HEK293 (cell line): ENCODE results near the gene CCDC32.

Experiments
- CTCF ChIA-PET: fragments of 350-600 bp; formaldehyde crosslinking; extraction: SDS; loops from one replicate; lab custom pipeline; 2021; ENCODE audit warnings: antibody characterized with exemption; lab: Yijun Ruan, JAX
- POLR2A ChIA-PET: fragments of 300-600 bp; formaldehyde crosslinking; extraction: SDS; loops from one replicate; lab custom pipeline; 2020; ENCODE audit warnings: antibody characterized with exemption, inconsistent platforms; lab: Yijun Ruan, JAX
- H3K27ac ChIP-seq: fragments of 200-500 bp; sonication (Bioruptor generic); 2 replicates; pipeline ENCODE4 v1.5.1; 2014; ENCODE audit warnings: low read depth, low read length, control low read depth, inconsistent platforms; ENCODE audit errors: extremely low read depth
- H3K36me3 ChIP-seq, 2 experiments: fragments of 200-500 bp in 1 of 2; sonication (Bioruptor generic) in 1 of 2; 1 replicate in 1 of 2; 2 replicates in 1 of 2; pipeline ENCODE4 v1.5.1; 2014 to 2017; ENCODE audit warnings: inconsistent platforms in 2 of 2, low read length in 2 of 2; ENCODE audit not compliant: control insufficient read depth in 2 of 2, insufficient read depth in 1 of 2
- H3K4me1 ChIP-seq: fragments of 200-500 bp; sonication (Bioruptor generic); 2 replicates; pipeline ENCODE4 v1.5.1; 2014; ENCODE audit warnings: mild to moderate bottlenecking, low read length, inconsistent platforms; ENCODE audit not compliant: control insufficient read depth, insufficient read depth
- H3K4me3 ChIP-seq: 2 replicates; pipeline ENCODE4 v1.5.1; 2011; ENCODE audit warnings: low read depth, mild to moderate bottlenecking, control low read depth, low read length, moderate library complexity
- H3K9me3 ChIP-seq: fragments of 200-500 bp; sonication (Bioruptor generic); 2 replicates; pipeline ENCODE4 v1.5.1; 2014; ENCODE audit warnings: low read depth, low read length, inconsistent platforms; ENCODE audit not compliant: control insufficient read depth, insufficient read depth
- HOXA7 ChIP-seq: sonication (generic); formaldehyde crosslinking; IDR thresholded peaks from 2 replicates; pipeline ENCODE4 v1.8.1; 2022; ENCODE audit warnings: missing genetic modification reagents, borderline replicate concordance
- OVOL3 ChIP-seq: fragments of 450-650 bp; formaldehyde crosslinking; IDR thresholded peaks from 2 replicates; pipeline ENCODE4 v1.5.1; 2016; ENCODE audit warnings: missing biosample characterization, missing genetic modification characterization
- SP3 ChIP-seq: fragments of 450-650 bp; formaldehyde crosslinking; IDR thresholded peaks from 2 replicates; pipeline ENCODE4 v1.5.1; 2016; ENCODE audit warnings: missing biosample characterization, missing genetic modification characterization
- TCF7L2 ChIP-seq: IDR thresholded peaks from 2 replicates; pipeline ENCODE4 v1.6.1; 2011; ENCODE audit warnings: low read depth, mild to moderate bottlenecking, inconsistent platforms, low read length, moderate library complexity, borderline replicate concordance
- ZFHX2 ChIP-seq: fragments of 450-650 bp; formaldehyde crosslinking; conservative IDR thresholded peaks from 2 replicates; pipeline ENCODE4 v1.5.1; 2016; ENCODE audit warnings: missing biosample characterization, missing genetic modification characterization
- ZNF112 ChIP-seq: fragments of 450-650 bp; formaldehyde crosslinking; IDR thresholded peaks from 2 replicates; pipeline ENCODE4 v1.5.0; 2017; ENCODE audit warnings: missing biosample characterization, missing genetic modification characterization
- ZNF146 ChIP-seq: fragments of 450-650 bp; formaldehyde crosslinking; IDR thresholded peaks from 2 replicates; pipeline ENCODE4 v1.5.1; 2016; ENCODE audit warnings: missing biosample characterization, missing genetic modification characterization
- ZNF155 ChIP-seq: fragments of 450-650 bp; formaldehyde crosslinking; IDR thresholded peaks from 2 replicates; pipeline ENCODE4 v1.5.1; 2016; ENCODE audit warnings: missing biosample characterization, missing genetic modification characterization
- ZNF274 ChIP-seq, 2 experiments: fragments of 200-500 bp in 1 of 2; fragments of 450-650 bp in 1 of 2; sonication (Bioruptor generic) in 1 of 2; formaldehyde crosslinking in 1 of 2; IDR thresholded peaks; 2 replicates each; pipeline versions ENCODE4 v1.5.1 to v1.6.1; 2014 to 2016; ENCODE audit warnings: borderline replicate concordance in 1 of 2, inconsistent platforms in 1 of 2, low read length in 1 of 2, missing biosample characterization in 1 of 2, missing genetic modification characterization in 1 of 2
- ZNF324 ChIP-seq: fragments of 450-650 bp; formaldehyde crosslinking; IDR thresholded peaks from 2 replicates; pipeline ENCODE4 v1.5.1; 2016; ENCODE audit warnings: missing biosample characterization, missing genetic modification characterization
- ZNF391 ChIP-seq: fragments of 450-650 bp; formaldehyde crosslinking; IDR thresholded peaks from 2 replicates; pipeline ENCODE4 v1.5.1; 2016; ENCODE audit warnings: low read depth, missing biosample characterization, missing genetic modification characterization, borderline replicate concordance
- ZNF416 ChIP-seq: fragments of 450-650 bp; formaldehyde crosslinking; IDR thresholded peaks from 2 replicates; pipeline ENCODE4 v1.5.1; 2016; ENCODE audit warnings: missing biosample characterization, missing genetic modification characterization
- ZNF48 ChIP-seq: fragments of 450-650 bp; formaldehyde crosslinking; IDR thresholded peaks from 2 replicates; pipeline ENCODE4 v1.5.1; 2016; ENCODE audit warnings: missing biosample characterization, missing genetic modification characterization
- ZNF600 ChIP-seq: fragments of 450-650 bp; formaldehyde crosslinking; IDR thresholded peaks from 2 replicates; pipeline ENCODE4 v1.5.1; 2016; ENCODE audit warnings: missing biosample characterization, missing genetic modification characterization
- ZNF660 ChIP-seq: fragments of 450-650 bp; IDR thresholded peaks from 2 replicates; pipeline ENCODE4 v1.5.1; 2018; ENCODE audit warnings: missing biosample characterization, mild to moderate bottlenecking, missing genetic modification characterization
- ZSCAN16 ChIP-seq: fragments of 450-650 bp; formaldehyde crosslinking; IDR thresholded peaks from 2 replicates; pipeline ENCODE4 v1.5.1; 2016; ENCODE audit warnings: missing biosample characterization, missing genetic modification characterization
- TF ChIP-seq, protein P1 (sequence below): fragments of 450-650 bp; formaldehyde crosslinking; IDR thresholded peaks from 2 replicates; pipeline ENCODE4 v1.5.1; 2016; ENCODE audit warnings: missing biosample characterization, missing genetic modification characterization, borderline replicate concordance
- TF ChIP-seq, protein P2 (sequence below): fragments of 450-650 bp; formaldehyde crosslinking; IDR thresholded peaks from 2 replicates; pipeline ENCODE4 v1.5.1; 2016; ENCODE audit warnings: missing biosample characterization, missing genetic modification characterization
- TF ChIP-seq, protein P3 (sequence below): fragments of 450-650 bp; formaldehyde crosslinking; conservative IDR thresholded peaks from 2 replicates; pipeline ENCODE4 v1.5.1; 2016; ENCODE audit warnings: low read depth, missing biosample characterization, missing genetic modification characterization
- TF ChIP-seq, protein P4 (sequence below): fragments of 450-650 bp; formaldehyde crosslinking; conservative IDR thresholded peaks from 2 replicates; pipeline ENCODE4 v1.5.1; 2016; ENCODE audit warnings: low read depth, missing biosample characterization, missing genetic modification characterization
- TF ChIP-seq, protein P5 (sequence below): fragments of 450-650 bp; formaldehyde crosslinking; IDR thresholded peaks from 2 replicates; pipeline ENCODE4 v1.5.1; 2016; ENCODE audit warnings: missing biosample characterization, missing genetic modification characterization

The CCDC32 gene

DNA sequence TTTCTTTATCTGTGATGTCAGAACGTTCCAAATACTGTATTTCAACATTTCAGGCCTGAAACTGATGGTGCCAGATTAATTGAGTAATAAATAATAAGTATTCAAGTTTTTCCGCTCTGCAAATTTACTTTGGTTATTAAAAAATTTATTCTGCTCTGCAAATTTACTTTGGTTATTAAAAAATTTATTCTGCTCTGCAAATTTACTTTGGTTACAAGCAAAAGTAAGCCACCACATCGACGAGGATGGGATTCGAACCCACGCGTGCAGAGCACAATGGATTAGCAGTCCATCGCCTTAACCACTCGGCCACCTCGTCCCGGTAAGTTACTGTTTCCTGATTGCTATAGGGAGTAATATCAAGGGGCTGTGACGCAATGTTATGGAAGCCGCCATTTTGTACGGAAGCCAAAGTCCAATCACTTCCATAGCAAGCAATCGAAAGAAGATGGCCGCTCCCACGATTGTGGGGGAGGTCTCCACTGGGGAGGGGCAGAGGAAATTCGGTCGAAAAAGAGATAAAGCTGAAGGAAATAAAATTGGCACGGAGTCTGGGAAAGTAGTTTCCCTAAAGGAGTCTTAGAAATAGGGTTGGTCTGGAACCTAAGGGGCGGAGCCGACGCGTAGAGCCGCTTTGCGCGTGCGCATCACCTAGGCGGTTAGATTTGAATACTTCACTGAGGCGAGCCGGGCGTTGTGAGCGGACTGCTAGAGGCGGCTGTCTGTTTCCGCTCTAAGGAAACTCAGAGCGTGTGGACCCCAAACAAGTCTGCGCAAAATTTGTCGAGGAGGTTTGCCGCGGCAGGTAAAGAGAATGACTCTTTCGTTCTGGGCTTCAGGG is 29.0 kb upstream of the CCDC32 start, which contains the start of gene KNL1:
KNL1 (plus strand) TSS at position 662 of the 841 bp plus-strand sequence. CDS start 8,683 bp downstream, outside the sequence.
- ChIA-PET CTCF (interaction anchor here (0.6 kb wide), 1 partner anchor 51 kb away, joined by 3 read pairs; no protein-coding TSS in a partner anchor), POLR2A (interaction anchor here (1.2 kb wide), 1 partner anchor 25 kb away, joined by 5 read pairs; the partner anchor contains the start of gene RPUSD2)
- Histone ChIP-seq H3K36me3 (no peaks in the 10 kb centered on the region), H3K4me3 (peak within 1 kb of the TSS; percentile 52), H3K4me1 (no peaks in the 10 kb centered on the region), H3K9me3 (no peaks in the 10 kb centered on the region), H3K27ac (peak within 1 kb of the TSS; percentile 77)
- TF ChIP-seq ZNF660, result peak; percentile 85
- TF ChIP-seq ZFHX2, result 0 out of 2 replicates have a peak, but pooled peaks have one; percentile 21
- TF ChIP-seq ZNF600 (tag by site-specific recombination), result peak; percentile 64; the same call in 1 of the 2 replicates
- TF ChIP-seq, protein P1, sequence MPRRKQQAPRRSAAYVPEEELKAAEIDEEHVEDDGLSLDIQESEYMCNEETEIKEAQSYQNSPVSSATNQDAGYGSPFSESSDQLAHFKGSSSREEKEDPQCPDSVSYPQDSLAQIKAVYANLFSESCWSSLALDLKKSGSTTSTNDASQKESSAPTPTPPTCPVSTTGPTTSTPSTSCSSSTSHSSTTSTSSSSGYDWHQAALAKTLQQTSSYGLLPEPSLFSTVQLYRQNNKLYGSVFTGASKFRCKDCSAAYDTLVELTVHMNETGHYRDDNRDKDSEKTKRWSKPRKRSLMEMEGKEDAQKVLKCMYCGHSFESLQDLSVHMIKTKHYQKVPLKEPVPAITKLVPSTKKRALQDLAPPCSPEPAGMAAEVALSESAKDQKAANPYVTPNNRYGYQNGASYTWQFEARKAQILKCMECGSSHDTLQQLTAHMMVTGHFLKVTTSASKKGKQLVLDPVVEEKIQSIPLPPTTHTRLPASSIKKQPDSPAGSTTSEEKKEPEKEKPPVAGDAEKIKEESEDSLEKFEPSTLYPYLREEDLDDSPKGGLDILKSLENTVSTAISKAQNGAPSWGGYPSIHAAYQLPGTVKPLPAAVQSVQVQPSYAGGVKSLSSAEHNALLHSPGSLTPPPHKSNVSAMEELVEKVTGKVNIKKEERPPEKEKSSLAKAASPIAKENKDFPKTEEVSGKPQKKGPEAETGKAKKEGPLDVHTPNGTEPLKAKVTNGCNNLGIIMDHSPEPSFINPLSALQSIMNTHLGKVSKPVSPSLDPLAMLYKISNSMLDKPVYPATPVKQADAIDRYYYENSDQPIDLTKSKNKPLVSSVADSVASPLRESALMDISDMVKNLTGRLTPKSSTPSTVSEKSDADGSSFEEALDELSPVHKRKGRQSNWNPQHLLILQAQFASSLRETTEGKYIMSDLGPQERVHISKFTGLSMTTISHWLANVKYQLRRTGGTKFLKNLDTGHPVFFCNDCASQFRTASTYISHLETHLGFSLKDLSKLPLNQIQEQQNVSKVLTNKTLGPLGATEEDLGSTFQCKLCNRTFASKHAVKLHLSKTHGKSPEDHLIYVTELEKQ (tag by site-specific recombination), result no peak
- TF ChIP-seq ZNF48, result no peak
- TF ChIP-seq ZNF274 (IDR thresholded peaks at IDR 0.05; ENCODE audit: low read length), result no peak
- no peak for TF ChIP-seq ZNF274 (tag by site-specific recombination; IDR thresholded peaks at IDR 0.05; ENCODE audit: borderline replicate concordance)
- TF ChIP-seq SP3 (tag by site-specific recombination), result peak; percentile 77
- no peak for TF ChIP-seq ZNF146 (tag by site-specific recombination)
- TF ChIP-seq ZNF416 (tag by site-specific recombination), result no peak
- TF ChIP-seq ZSCAN16 (tag by site-specific recombination), result no peak
- TF ChIP-seq, protein P2, sequence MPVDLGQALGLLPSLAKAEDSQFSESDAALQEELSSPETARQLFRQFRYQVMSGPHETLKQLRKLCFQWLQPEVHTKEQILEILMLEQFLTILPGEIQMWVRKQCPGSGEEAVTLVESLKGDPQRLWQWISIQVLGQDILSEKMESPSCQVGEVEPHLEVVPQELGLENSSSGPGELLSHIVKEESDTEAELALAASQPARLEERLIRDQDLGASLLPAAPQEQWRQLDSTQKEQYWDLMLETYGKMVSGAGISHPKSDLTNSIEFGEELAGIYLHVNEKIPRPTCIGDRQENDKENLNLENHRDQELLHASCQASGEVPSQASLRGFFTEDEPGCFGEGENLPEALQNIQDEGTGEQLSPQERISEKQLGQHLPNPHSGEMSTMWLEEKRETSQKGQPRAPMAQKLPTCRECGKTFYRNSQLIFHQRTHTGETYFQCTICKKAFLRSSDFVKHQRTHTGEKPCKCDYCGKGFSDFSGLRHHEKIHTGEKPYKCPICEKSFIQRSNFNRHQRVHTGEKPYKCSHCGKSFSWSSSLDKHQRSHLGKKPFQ, result no peak
- TF ChIP-seq ZNF391 (tag by site-specific recombination), result peak; percentile 75; the same call in 1 of the 2 replicates
- TF ChIP-seq, protein P3, sequence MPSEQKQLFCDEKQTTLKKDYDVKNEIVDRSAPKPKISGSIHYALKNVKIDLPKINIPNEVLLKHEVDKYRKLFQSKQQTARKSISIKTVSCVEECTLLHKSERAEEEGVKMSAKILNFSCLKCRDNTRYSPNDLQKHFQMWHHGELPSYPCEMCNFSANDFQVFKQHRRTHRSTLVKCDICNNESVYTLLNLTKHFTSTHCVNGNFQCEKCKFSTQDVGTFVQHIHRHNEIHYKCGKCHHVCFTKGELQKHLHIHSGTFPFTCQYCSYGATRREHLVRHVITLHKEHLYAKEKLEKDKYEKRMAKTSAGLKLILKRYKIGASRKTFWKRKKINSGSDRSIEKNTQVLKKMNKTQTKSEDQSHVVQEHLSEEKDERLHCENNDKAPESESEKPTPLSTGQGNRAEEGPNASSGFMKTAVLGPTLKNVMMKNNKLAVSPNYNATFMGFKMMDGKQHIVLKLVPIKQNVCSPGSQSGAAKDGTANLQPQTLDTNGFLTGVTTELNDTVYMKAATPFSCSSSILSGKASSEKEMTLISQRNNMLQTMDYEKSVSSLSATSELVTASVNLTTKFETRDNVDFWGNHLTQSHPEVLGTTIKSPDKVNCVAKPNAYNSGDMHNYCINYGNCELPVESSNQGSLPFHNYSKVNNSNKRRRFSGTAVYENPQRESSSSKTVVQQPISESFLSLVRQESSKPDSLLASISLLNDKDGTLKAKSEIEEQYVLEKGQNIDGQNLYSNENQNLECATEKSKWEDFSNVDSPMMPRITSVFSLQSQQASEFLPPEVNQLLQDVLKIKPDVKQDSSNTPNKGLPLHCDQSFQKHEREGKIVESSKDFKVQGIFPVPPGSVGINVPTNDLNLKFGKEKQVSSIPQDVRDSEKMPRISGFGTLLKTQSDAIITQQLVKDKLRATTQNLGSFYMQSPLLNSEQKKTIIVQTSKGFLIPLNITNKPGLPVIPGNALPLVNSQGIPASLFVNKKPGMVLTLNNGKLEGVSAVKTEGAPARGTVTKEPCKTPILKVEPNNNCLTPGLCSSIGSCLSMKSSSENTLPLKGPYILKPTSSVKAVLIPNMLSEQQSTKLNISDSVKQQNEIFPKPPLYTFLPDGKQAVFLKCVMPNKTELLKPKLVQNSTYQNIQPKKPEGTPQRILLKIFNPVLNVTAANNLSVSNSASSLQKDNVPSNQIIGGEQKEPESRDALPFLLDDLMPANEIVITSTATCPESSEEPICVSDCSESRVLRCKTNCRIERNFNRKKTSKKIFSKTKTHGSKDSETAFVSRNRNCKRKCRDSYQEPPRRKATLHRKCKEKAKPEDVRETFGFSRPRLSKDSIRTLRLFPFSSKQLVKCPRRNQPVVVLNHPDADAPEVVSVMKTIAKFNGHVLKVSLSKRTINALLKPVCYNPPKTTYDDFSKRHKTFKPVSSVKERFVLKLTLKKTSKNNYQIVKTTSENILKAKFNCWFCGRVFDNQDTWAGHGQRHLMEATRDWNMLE (tag by site-specific recombination), result peak; percentile 45
- TF ChIP-seq HOXA7 (CRISPR knock-in tag), result no peak
- TF ChIP-seq ZNF155 (tag by site-specific recombination), result no peak
- no peak for TF ChIP-seq TCF7L2
- TF ChIP-seq, protein P4, sequence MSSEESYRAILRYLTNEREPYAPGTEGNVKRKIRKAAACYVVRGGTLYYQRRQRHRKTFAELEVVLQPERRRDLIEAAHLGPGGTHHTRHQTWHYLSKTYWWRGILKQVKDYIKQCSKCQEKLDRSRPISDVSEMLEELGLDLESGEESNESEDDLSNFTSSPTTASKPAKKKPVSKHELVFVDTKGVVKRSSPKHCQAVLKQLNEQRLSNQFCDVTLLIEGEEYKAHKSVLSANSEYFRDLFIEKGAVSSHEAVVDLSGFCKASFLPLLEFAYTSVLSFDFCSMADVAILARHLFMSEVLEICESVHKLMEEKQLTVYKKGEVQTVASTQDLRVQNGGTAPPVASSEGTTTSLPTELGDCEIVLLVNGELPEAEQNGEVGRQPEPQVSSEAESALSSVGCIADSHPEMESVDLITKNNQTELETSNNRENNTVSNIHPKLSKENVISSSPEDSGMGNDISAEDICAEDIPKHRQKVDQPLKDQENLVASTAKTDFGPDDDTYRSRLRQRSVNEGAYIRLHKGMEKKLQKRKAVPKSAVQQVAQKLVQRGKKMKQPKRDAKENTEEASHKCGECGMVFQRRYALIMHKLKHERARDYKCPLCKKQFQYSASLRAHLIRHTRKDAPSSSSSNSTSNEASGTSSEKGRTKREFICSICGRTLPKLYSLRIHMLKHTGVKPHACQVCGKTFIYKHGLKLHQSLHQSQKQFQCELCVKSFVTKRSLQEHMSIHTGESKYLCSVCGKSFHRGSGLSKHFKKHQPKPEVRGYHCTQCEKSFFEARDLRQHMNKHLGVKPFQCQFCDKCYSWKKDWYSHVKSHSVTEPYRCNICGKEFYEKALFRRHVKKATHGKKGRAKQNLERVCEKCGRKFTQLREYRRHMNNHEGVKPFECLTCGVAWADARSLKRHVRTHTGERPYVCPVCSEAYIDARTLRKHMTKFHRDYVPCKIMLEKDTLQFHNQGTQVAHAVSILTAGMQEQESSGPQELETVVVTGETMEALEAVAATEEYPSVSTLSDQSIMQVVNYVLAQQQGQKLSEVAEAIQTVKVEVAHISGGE (tag by site-specific recombination), result no peak
- TF ChIP-seq ZNF112 (tag by site-specific recombination), result no peak
- TF ChIP-seq, protein P5, sequence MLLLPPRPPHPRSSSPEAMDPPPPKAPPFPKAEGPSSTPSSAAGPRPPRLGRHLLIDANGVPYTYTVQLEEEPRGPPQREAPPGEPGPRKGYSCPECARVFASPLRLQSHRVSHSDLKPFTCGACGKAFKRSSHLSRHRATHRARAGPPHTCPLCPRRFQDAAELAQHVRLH (tag by site-specific recombination), result 0 out of 2 replicates have a peak, but pooled peaks have one; percentile 52
- peak; percentile 91 for TF ChIP-seq ZNF324 (tag by site-specific recombination)
- no peak for TF ChIP-seq OVOL3 (tag by site-specific recombination)
